IPS-18c (cell line): Measurements from ENCODE around the gene SULT1A1.
"Not testable (repeated sequence)": the region's sequence is repeated elsewhere in the genome, so short reads cannot be mapped to it uniquely, and the experiment has no call there.

Experiments
- H3K4me3 ChIP-seq: 2 replicates; pipeline ENCODE4 v1.7.0; 2013; ENCODE audit warnings: low read depth, mild to moderate bottlenecking, low read length, moderate library complexity; ENCODE audit not compliant: insufficient read depth
- H3K9me3 ChIP-seq: one replicate; pipeline ENCODE4 v1.6.1; 2013; ENCODE audit warnings: mild to moderate bottlenecking, low read length, moderate library complexity; ENCODE audit not compliant: control insufficient read depth, insufficient read depth

The SULT1A1 gene

GRCh38 chr16:28573738-28574718 lies 35.8 kb downstream of the SULT1A1 start:
- no peaks in the 10 kb centered on the region for H3K9me3 ChIP-seq
- no peak overlapping the region; the same call in 1 of the 2 replicates for H3K4me3 ChIP-seq

GRCh38 chr16:28572696-28573510 lies 36.9 kb downstream of the SULT1A1 start:
- H3K9me3 ChIP-seq: no peaks in the 10 kb centered on the region
- no peak overlapping the region for H3K4me3 ChIP-seq

- peaks cover 2% of the 10 kb centered on the region for H3K9me3 ChIP-seq
- no peak overlapping the region for H3K4me3 ChIP-seq
These were observed 39.7 kb downstream of the SULT1A1 start for GRCh38 chr16:28569968-28570752.

- peaks cover 2% of the 10 kb centered on the region for H3K9me3 ChIP-seq
- no peak overlapping the region for H3K4me3 ChIP-seq
These were observed 40.8 kb downstream of the SULT1A1 start for GRCh38 chr16:28569021-28569420.

- H3K4me3 ChIP-seq: no peak overlapping the region
- peaks cover 2% of the 10 kb centered on the region for H3K9me3 ChIP-seq
These were observed 42.6 kb downstream of the SULT1A1 start for GRCh38 chr16:28567292-28567691.

- not testable (repeated sequence) for H3K4me3 ChIP-seq, H3K9me3 ChIP-seq
These were observed 43.5 kb downstream of the SULT1A1 start for GRCh38 chr16:28566233-28566925.

GRCh38 chr16:28563218-28563617 lies 46.6 kb downstream of the SULT1A1 start:
- H3K9me3 ChIP-seq: peaks cover 4% of the 10 kb centered on the region
- no peak overlapping the region for H3K4me3 ChIP-seq

GRCh38 chr16:28562199-28562598 lies 47.6 kb downstream of the SULT1A1 start:
- H3K9me3 ChIP-seq: peaks cover 2% of the 10 kb centered on the region
- H3K4me3 ChIP-seq: no peak overlapping the region

GRCh38 chr16:28561557-28562187 lies 48.2 kb downstream of the SULT1A1 start:
- peaks cover 2% of the 10 kb centered on the region for H3K9me3 ChIP-seq
- H3K4me3 ChIP-seq: no peak overlapping the region

- peaks cover 2% of the 10 kb centered on the region for H3K9me3 ChIP-seq
- H3K4me3 ChIP-seq: no peak overlapping the region
These were observed 51.4 kb downstream of the SULT1A1 start for GRCh38 chr16:28558456-28558855.

- peaks cover 2% of the 10 kb centered on the region for H3K9me3 ChIP-seq
- H3K4me3 ChIP-seq: no peak overlapping the region
These were observed 52.9 kb downstream of the SULT1A1 start for GRCh38 chr16:28556914-28557320.

- H3K4me3 ChIP-seq: no peak overlapping the region
- H3K9me3 ChIP-seq: peaks cover 2% of the 10 kb centered on the region
These were observed 54.3 kb downstream of the SULT1A1 start for GRCh38 chr16:28555561-28555960.
